H9 (cell line): ENCODE results near the gene PROM1. TPM values are rescaled to one million over a fixed set of nuclear protein-coding genes. Genes with fewer than 3 reads are reported as not detected.

Experiments
- DNase-seq: peaks from one replicate; pipeline ENCODE4 v3.0.0-alpha.2; 2017
- H2AFZ ChIP-seq: one replicate; pipeline ENCODE4 v1.6.1; 2013; ENCODE audit warnings: mild to moderate bottlenecking, low read length, control low read depth, moderate library complexity
- H2AK5ac ChIP-seq: 2 replicates; pipeline ENCODE4 v1.6.1; 2013; ENCODE audit warnings: low read length, control low read depth, mixed read lengths; ENCODE audit not compliant: insufficient read length
- H2BK120ac ChIP-seq: one replicate; pipeline ENCODE4 v1.6.1; 2013; ENCODE audit warnings: low read depth, mild to moderate bottlenecking, low read length, control low read depth, inconsistent platforms; ENCODE audit not compliant: poor library complexity, severe bottlenecking
- H2BK12ac ChIP-seq: 2 replicates; pipeline ENCODE4 v1.6.1; 2013; ENCODE audit warnings: low read length, control low read depth, mixed read lengths, low read depth; ENCODE audit not compliant: insufficient read length
- H2BK15ac ChIP-seq: 2 replicates; pipeline ENCODE4 v1.6.1; 2013; ENCODE audit warnings: low read depth, low read length, control low read depth
- H2BK20ac ChIP-seq: one replicate; pipeline ENCODE4 v1.6.1; 2013; ENCODE audit warnings: low read depth, mild to moderate bottlenecking, low read length, control low read depth, inconsistent platforms; ENCODE audit not compliant: poor library complexity, severe bottlenecking
- H2BK5ac ChIP-seq: 2 replicates; pipeline ENCODE4 v1.6.1; 2013; ENCODE audit warnings: low read length, control low read depth, mixed read lengths; ENCODE audit not compliant: insufficient read length
- H3K14ac ChIP-seq: 2 replicates; pipeline ENCODE4 v1.6.1; 2013; ENCODE audit warnings: low read length, control low read depth; ENCODE audit not compliant: insufficient read depth
- H3K18ac ChIP-seq: 2 replicates; pipeline ENCODE4 v1.6.1; 2013; ENCODE audit warnings: low read depth, mild to moderate bottlenecking, mixed read lengths, low read length, control low read depth; ENCODE audit not compliant: insufficient read length
- H3K23ac ChIP-seq: 2 replicates; pipeline ENCODE4 v1.6.1; 2013; ENCODE audit warnings: low read length, control low read depth, mixed read lengths, low read depth; ENCODE audit not compliant: insufficient read length
- H3K23me2 ChIP-seq: 2 replicates; pipeline ENCODE4 v1.6.1; 2013; ENCODE audit warnings: low read depth, mild to moderate bottlenecking, mixed read lengths, low read length, control low read depth; ENCODE audit not compliant: insufficient read length, poor library complexity, severe bottlenecking
- H3K27ac ChIP-seq: 2 replicates; pipeline ENCODE4 v1.5.1; 2013; ENCODE audit warnings: low read length, control low read depth, mixed read lengths, low read depth; ENCODE audit not compliant: insufficient read length
- H3K27me3 ChIP-seq: 2 replicates; pipeline ENCODE4 v1.6.1; 2013; ENCODE audit warnings: low read length, control low read depth, inconsistent platforms; ENCODE audit not compliant: insufficient read depth
- H3K4ac ChIP-seq: 2 replicates; pipeline ENCODE4 v1.6.1; 2013; ENCODE audit warnings: low read depth, mild to moderate bottlenecking, control low read depth, inconsistent platforms, low read length, moderate library complexity
- H3K4me1 ChIP-seq: 2 replicates; pipeline ENCODE4 v1.6.1; 2013; ENCODE audit warnings: low read length, control low read depth, inconsistent platforms; ENCODE audit not compliant: insufficient read depth
- H3K4me2 ChIP-seq: 2 replicates; pipeline ENCODE4 v1.6.1; 2013; ENCODE audit warnings: low read length, control low read depth, mixed read lengths; ENCODE audit not compliant: insufficient read length, insufficient read depth
- H3K56ac ChIP-seq: 2 replicates; pipeline ENCODE4 v1.6.1; 2013; ENCODE audit warnings: low read depth, mild to moderate bottlenecking, mixed read lengths, low read length, control low read depth; ENCODE audit not compliant: insufficient read length
- H3K79me1 ChIP-seq: 2 replicates; pipeline ENCODE4 v1.6.1; 2013; ENCODE audit warnings: low read depth, mild to moderate bottlenecking, moderate library complexity, low read length, control low read depth, inconsistent platforms; ENCODE audit not compliant: insufficient read depth, poor library complexity, severe bottlenecking
- H3K79me2 ChIP-seq: 2 replicates; pipeline ENCODE4 v1.6.1; 2013; ENCODE audit warnings: low read length, control low read depth, inconsistent platforms; ENCODE audit not compliant: insufficient read depth
- H3K9ac ChIP-seq: 2 replicates; pipeline ENCODE4 v1.6.1; 2013; ENCODE audit warnings: low read length, control low read depth, mixed read lengths; ENCODE audit not compliant: insufficient read length; ENCODE audit errors: extremely low read depth
- H3K9me3 ChIP-seq: one replicate; pipeline ENCODE4 v1.6.1; 2013; ENCODE audit warnings: low read depth, low read length, inconsistent platforms; ENCODE audit not compliant: control insufficient read depth
- H3T11ph ChIP-seq: one replicate; pipeline ENCODE4 v1.6.1; 2013; ENCODE audit warnings: mild to moderate bottlenecking, low read length, control low read depth, inconsistent platforms
- H4K20me1 ChIP-seq: one replicate; pipeline ENCODE4 v1.6.1; 2013; ENCODE audit not compliant: control insufficient read depth, insufficient read length, insufficient read depth
- H4K5ac ChIP-seq: 2 replicates; pipeline ENCODE4 v1.6.1; 2013; ENCODE audit warnings: low read depth, mild to moderate bottlenecking, mixed read lengths, low read length, control low read depth; ENCODE audit not compliant: insufficient read length
- H4K8ac ChIP-seq: replicated peaks from 2 replicates; pipeline ENCODE4 v1.6.1; 2013; ENCODE audit warnings: low read length, control low read depth, mixed read lengths, low read depth; ENCODE audit not compliant: insufficient read length
- H4K91ac ChIP-seq: 2 replicates; pipeline ENCODE4 v1.6.1; 2013; ENCODE audit warnings: low read depth, mild to moderate bottlenecking, moderate library complexity, mixed read lengths, low read length, control low read depth; ENCODE audit not compliant: insufficient read length
- H3K27ac Mint-ChIP-seq, 3 experiments: 2 replicates in 2 of 3; 3 replicates in 1 of 3; pipeline ENCODE4 v1.8.0; 2020 to 2021; ENCODE audit warnings: mixed read lengths in 3 of 3, mild to moderate bottlenecking in 1 of 3, moderate library complexity in 1 of 3
- H3K27me3 Mint-ChIP-seq: 2 replicates; pipeline ENCODE4 v1.8.0; 2021; ENCODE audit warnings: low read depth, mild to moderate bottlenecking, moderate library complexity, mixed read lengths
- H3K36me3 Mint-ChIP-seq, 3 experiments: 2 replicates in 2 of 3; 3 replicates in 1 of 3; pipeline ENCODE4 v1.8.0; 2020 to 2021; ENCODE audit warnings: low read depth in 3 of 3, mixed read lengths in 3 of 3; ENCODE audit not compliant: insufficient read depth in 1 of 3
- H3K4me1 Mint-ChIP-seq, 2 experiments: 2 replicates each; pipeline ENCODE4 v1.8.0; 2020; ENCODE audit warnings: mixed read lengths in 2 of 2
- H3K4me3 Mint-ChIP-seq, 2 experiments: 2 replicates in 1 of 2; 3 replicates in 1 of 2; pipeline ENCODE4 v1.8.0; 2020 to 2021; ENCODE audit warnings: mild to moderate bottlenecking in 2 of 2, mixed read lengths in 2 of 2, moderate library complexity in 1 of 2
- H3K9me3 Mint-ChIP-seq, 2 experiments: 2 replicates in 1 of 2; 3 replicates in 1 of 2; pipeline ENCODE4 v1.8.0; 2020; ENCODE audit warnings: mild to moderate bottlenecking in 2 of 2, mixed read lengths in 2 of 2, moderate library complexity in 1 of 2
- WGBS: extraction: QIAGEN DNeasy Blood & Tissue Kit; methylation state at CpG from one replicate; pipeline ENCODE4 v1.1.7; 2013; ENCODE audit warnings: missing lambda C conversion rate, low lambda C conversion rate, mixed read lengths; ENCODE audit not compliant: insufficient read length; ENCODE audit errors: extremely low coverage; 5-methylcytosine and 5-hydroxymethylcytosine counted together
- total RNA-seq: library from RNA; stranded (reverse); gene quantifications from 2 replicates; pipeline ENCODE4 v1.2.1, GENCODE V29; 2021
- TF ChIP-seq, protein P1 (sequence below): fragments of 200-600 bp; sonication (generic); conservative IDR thresholded peaks from 3 replicates; pipeline ENCODE4 v1.8.0; 2021; ENCODE audit warnings: antibody characterized with exemption, mild to moderate bottlenecking

Gene PROM1
- total RNA-seq, 1 experiment from 2014 or later, result 98.3 TPM

DNA sequence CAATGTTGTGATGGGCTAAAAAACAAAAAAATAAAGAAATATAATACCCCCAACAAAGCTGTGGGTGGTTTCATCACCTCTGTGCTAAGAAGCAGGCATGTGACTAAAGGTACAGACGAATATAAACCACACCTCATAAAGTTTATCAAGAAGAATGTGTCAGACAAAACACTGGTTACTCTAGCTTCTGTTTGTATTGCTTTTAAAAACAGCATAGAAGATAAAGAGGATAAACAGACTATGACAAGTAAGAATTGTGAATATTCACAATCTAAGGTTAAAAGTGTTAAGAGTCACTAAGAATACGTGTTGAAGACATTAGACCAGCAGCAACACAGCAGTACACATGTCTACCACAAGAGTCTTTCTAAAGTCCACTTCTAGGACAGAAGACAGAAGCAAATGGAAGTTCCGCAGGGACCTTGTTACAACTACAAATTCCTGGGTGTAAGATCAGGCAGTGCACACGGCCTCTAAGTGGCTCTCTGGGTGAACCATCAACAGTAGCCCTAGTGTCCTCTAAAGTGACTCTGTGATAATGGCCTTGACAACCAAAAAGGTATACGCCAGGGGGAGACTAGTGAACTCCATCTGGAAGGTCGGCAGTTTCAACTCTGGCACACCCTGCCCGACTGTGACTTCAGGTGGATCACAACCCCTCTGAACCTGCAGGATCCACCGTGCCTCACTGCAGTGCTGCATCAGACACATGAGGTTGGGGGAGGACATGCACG lies 112.6 kb downstream of the PROM1 start:
- Histone ChIP-seq H2BK120ac (no peak overlapping the region), H3K56ac (no peak overlapping the region), H3K4ac (no peak overlapping the region), H2BK5ac (no peak overlapping the region), H3K27ac (no peak overlapping the region), H3K18ac (no peak overlapping the region), H3T11ph (no peak overlapping the region), H3K23me2 (no peaks in the 10 kb centered on the region), H4K5ac (no peak overlapping the region), H4K91ac (no peak overlapping the region), H4K20me1 (no peaks in the 10 kb centered on the region), H2AFZ (no peak overlapping the region), H3K79me2 (no peaks in the 10 kb centered on the region), H3K79me1 (no peaks in the 10 kb centered on the region), H2BK15ac (no peak overlapping the region), H4K8ac (no peak overlapping the region), H3K4me2 (no peak overlapping the region), H2AK5ac (no peak overlapping the region), H3K9me3 (no peaks in the 10 kb centered on the region), H3K14ac (no peak overlapping the region), H3K27me3 (no peaks in the 10 kb centered on the region), H2BK20ac (no peak overlapping the region), H2BK12ac (no peak overlapping the region), H3K9ac (no peak overlapping the region), H3K4me1 (no peaks in the 10 kb centered on the region), H3K23ac (no peak overlapping the region)
- H3K9me3 Mint-ChIP-seq, result peaks cover 3 to 9% of the 10 kb centered on the region in 2 experiments; a peak in 3 of 5 replicates
- no CpG with 5 or more reads among the region's 9 CpGs for WGBS
- H3K27ac Mint-ChIP-seq, result no peak overlapping the region
- no peak for DNase-seq
- H3K4me1 Mint-ChIP-seq, result no peaks in the 10 kb centered on the region
- H3K4me3 Mint-ChIP-seq, result no peak overlapping the region
- TF ChIP-seq, protein P1, sequence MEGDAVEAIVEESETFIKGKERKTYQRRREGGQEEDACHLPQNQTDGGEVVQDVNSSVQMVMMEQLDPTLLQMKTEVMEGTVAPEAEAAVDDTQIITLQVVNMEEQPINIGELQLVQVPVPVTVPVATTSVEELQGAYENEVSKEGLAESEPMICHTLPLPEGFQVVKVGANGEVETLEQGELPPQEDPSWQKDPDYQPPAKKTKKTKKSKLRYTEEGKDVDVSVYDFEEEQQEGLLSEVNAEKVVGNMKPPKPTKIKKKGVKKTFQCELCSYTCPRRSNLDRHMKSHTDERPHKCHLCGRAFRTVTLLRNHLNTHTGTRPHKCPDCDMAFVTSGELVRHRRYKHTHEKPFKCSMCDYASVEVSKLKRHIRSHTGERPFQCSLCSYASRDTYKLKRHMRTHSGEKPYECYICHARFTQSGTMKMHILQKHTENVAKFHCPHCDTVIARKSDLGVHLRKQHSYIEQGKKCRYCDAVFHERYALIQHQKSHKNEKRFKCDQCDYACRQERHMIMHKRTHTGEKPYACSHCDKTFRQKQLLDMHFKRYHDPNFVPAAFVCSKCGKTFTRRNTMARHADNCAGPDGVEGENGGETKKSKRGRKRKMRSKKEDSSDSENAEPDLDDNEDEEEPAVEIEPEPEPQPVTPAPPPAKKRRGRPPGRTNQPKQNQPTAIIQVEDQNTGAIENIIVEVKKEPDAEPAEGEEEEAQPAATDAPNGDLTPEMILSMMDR, result no peak
- H3K27me3 Mint-ChIP-seq, result no peaks in the 10 kb centered on the region
- H3K36me3 Mint-ChIP-seq, result peaks cover 24 to 48% (median 29%) of the 10 kb centered on the region in 3 experiments
